CD14-positive monocyte (primary cell): ENCODE results near the gene CLSTN3. TPM values are rescaled to one million over a fixed set of nuclear protein-coding genes. Genes with fewer than 3 reads are reported as not detected.

Experiments
- DNase-seq, 3 donors: peaks; one replicate each; pipeline ENCODE4 v3.0.0-alpha.2; 2011 to 2022
- H2AFZ ChIP-seq: 2 replicates; pipeline ENCODE4 v1.6.0; 2012; ENCODE audit warnings: mild to moderate bottlenecking, low read depth, low read length, inconsistent platforms; ENCODE audit not compliant: insufficient read depth, poor library complexity, severe bottlenecking
- H3K27ac ChIP-seq, 2 donors: 1 replicate in 1 of 2; 2 replicates in 1 of 2; pipeline ENCODE4 v1.5.1; 2012 to 2013; ENCODE audit warnings: low read length in 2 of 2, control low read depth in 1 of 2, inconsistent platforms in 1 of 2, low read depth in 1 of 2, mild to moderate bottlenecking in 1 of 2
- H3K27me3 ChIP-seq, 2 donors: one replicate each; pipeline versions ENCODE4 v1.6.0 to v1.6.1; 2011 to 2013; ENCODE audit warnings: low read length in 2 of 2; ENCODE audit not compliant: control insufficient read depth in 2 of 2, insufficient read depth in 2 of 2
- H3K36me3 ChIP-seq, 2 donors: replicated peaks in 1 of 2; 1 replicate in 1 of 2; 2 replicates in 1 of 2; pipeline versions ENCODE4 v1.5.1 to v1.6.1; 2012 to 2013; ENCODE audit warnings: low read length in 2 of 2, control low read depth in 1 of 2, inconsistent platforms in 1 of 2, mild to moderate bottlenecking in 1 of 2; ENCODE audit not compliant: insufficient read depth in 2 of 2, control insufficient read depth in 1 of 2
- H3K4me1 ChIP-seq, 2 donors: 1 replicate in 1 of 2; 2 replicates in 1 of 2; pipeline versions ENCODE4 v1.5.1 to v1.6.1; 2012 to 2013; ENCODE audit warnings: low read length in 2 of 2, control low read depth in 1 of 2, inconsistent platforms in 1 of 2, mild to moderate bottlenecking in 1 of 2, moderate library complexity in 1 of 2; ENCODE audit not compliant: insufficient read depth in 2 of 2, control insufficient read depth in 1 of 2
- H3K4me2 ChIP-seq: replicated peaks from 2 replicates; pipeline ENCODE3; 2012; ENCODE audit warnings: low read length, moderate library complexity, mild to moderate bottlenecking; ENCODE audit not compliant: poor library complexity, severe bottlenecking; ENCODE audit errors: extremely low read depth
- H3K4me3 ChIP-seq, 3 experiments: fragments of 200-600 bp in 1 of 3; sonication (generic) in 1 of 3; replicated peaks in 1 of 3; 1 replicate in 2 of 3; 2 replicates in 1 of 3; pipeline ENCODE4 v1.5.1; 2011 to 2013; ENCODE audit warnings: low read length in 3 of 3, mild to moderate bottlenecking in 3 of 3, control low read depth in 2 of 3, low read depth in 2 of 3, inconsistent platforms in 1 of 3, moderate library complexity in 1 of 3
- H3K79me2 ChIP-seq: 2 replicates; pipeline ENCODE4 v1.6.0; 2012; ENCODE audit warnings: mild to moderate bottlenecking, control low read depth, inconsistent platforms, low read length, moderate library complexity; ENCODE audit not compliant: insufficient read depth
- H3K9ac ChIP-seq: 2 replicates; pipeline ENCODE4 v1.6.0; 2017; ENCODE audit warnings: low read length, mild to moderate bottlenecking; ENCODE audit not compliant: insufficient read depth, poor library complexity, severe bottlenecking
- H3K9me3 ChIP-seq, 2 donors: replicated peaks in 1 of 2; 1 replicate in 1 of 2; 2 replicates in 1 of 2; pipeline versions ENCODE4 v1.5.1 to v1.6.1; 2012 to 2013; ENCODE audit warnings: low read length in 2 of 2, control low read depth in 1 of 2; ENCODE audit not compliant: control insufficient read depth in 1 of 2, insufficient read depth in 1 of 2
- H4K20me1 ChIP-seq: 2 replicates; pipeline ENCODE4 v1.6.0; 2012; ENCODE audit warnings: mild to moderate bottlenecking, low read length, control low read depth, moderate library complexity; ENCODE audit not compliant: insufficient read depth
- H3K27ac Mint-ChIP-seq, 7 donors: one replicate each; pipeline ENCODE4 v1.8.0; 2020; ENCODE audit warnings: mild to moderate bottlenecking in 7 of 7, mixed read lengths in 7 of 7, moderate library complexity in 6 of 7, inconsistent platforms in 2 of 7
- H3K27me3 Mint-ChIP-seq, 3 donors: one replicate each; pipeline ENCODE4 v1.8.0; 2021 to 2022; ENCODE audit warnings: low read depth in 3 of 3, mild to moderate bottlenecking in 3 of 3, mixed read lengths in 3 of 3, moderate library complexity in 3 of 3, inconsistent platforms in 1 of 3
- H3K36me3 Mint-ChIP-seq, 2 donors: one replicate each; pipeline ENCODE4 v1.8.0; 2020; ENCODE audit warnings: mixed read lengths in 2 of 2, inconsistent platforms in 1 of 2, mild to moderate bottlenecking in 1 of 2
- H3K4me1 Mint-ChIP-seq: one replicate; pipeline ENCODE4 v1.8.0; 2020; ENCODE audit warnings: mild to moderate bottlenecking, mixed read lengths
- H3K4me3 Mint-ChIP-seq, 2 donors: one replicate each; pipeline ENCODE4 v1.8.0; 2020; ENCODE audit warnings: mild to moderate bottlenecking in 2 of 2, mixed read lengths in 2 of 2, moderate library complexity in 1 of 2
- H3K9me3 Mint-ChIP-seq, 7 donors: one replicate each; pipeline ENCODE4 v1.8.0; 2020 to 2022; ENCODE audit warnings: mixed read lengths in 7 of 7, mild to moderate bottlenecking in 6 of 7, moderate library complexity in 6 of 7, inconsistent platforms in 2 of 7
- WGBS: methylation state at CpG from one replicate; pipeline ENCODE4 v1.1.5; 2013; ENCODE audit warnings: missing lambda C conversion rate; ENCODE audit not compliant: insufficient coverage; 5-methylcytosine and 5-hydroxymethylcytosine counted together
- intact Hi-C, 2 donors: fragments of 100-400 bp; cut with micrococcal nuclease; formaldehyde crosslinking; loops; one replicate each; pipeline versions ENCODE4 v1.15.0 to v1.15.1; 2023
- polyA plus RNA-seq, 3 donors: library from polyadenylated mRNA; depleted of rRNA in 1 of 3; unstranded in 2 of 3; stranded (reverse) in 1 of 3; fragments of 300-500 nt in 2 of 3; fragments of >200 nt in 1 of 3; fragmentation: Illumina TruSeq in 2 of 3; gene quantifications; 1 replicate in 2 of 3; 2 replicates in 1 of 3; pipeline ENCODE4 v1.2.3, GENCODE V29; 2012 to 2021
- small RNA-seq: library from RNA; depleted of rRNA; stranded (forward); fragments of <200 nt; gene quantifications from one replicate; pipeline ENCODE3, GENCODE V24; 2012; ENCODE audit warnings: low read depth; ENCODE audit not compliant: insufficient read length
- TF ChIP-seq, protein P1 (sequence below): fragments of 200-600 bp; IDR thresholded peaks from one replicate; pipeline ENCODE4 v1.8.0; 2022; ENCODE audit warnings: antibody characterized with exemption, mild to moderate bottlenecking

Gene CLSTN3
- polyA plus RNA-seq, 3 donors = 13.7 TPM; not detected in 2

DNA sequence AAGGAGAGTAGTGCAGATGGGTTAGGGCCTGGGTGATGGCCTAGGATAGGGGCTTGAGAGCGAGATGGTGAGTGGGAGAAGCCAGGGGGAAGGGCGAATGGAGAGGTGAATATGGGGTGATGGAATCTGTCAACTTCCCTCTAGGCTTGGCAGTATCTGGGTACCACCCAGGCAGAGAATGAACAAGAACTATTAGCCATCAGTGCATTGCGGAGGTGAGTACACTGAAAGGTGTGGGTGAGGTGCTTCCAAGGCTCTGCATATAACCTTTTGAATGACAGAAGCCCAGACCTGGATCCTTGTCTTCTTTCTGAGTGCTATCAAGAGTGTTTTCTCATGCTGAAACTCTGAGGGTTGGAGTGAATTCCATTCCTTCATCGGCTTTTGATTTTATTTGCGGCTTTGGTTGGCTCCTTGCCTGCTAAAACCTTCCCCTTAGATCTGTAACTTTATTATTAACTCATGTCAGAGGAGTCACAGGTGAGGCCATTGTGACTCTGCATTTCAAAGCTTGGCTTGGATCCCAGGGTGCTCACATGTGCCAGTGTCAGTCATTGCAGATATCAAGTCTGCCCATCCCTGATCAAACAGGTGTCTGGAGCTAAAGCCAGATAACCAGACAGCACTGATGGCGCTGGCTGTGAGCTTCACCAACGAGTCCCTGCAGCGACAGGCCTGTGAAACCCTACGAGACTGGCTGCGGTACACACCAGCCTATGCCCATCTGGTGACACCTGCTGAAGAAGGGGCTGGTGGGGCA is 77.9 kb downstream of the CLSTN3 start:
- Histone ChIP-seq H3K79me2 (no peaks in the 10 kb centered on the region), H3K27me3 (no peaks in the 10 kb centered on the region), H3K9ac (no peak overlapping the region), H4K20me1 (no peaks in the 10 kb centered on the region), H3K36me3 (peaks cover 45 to 89% of the 10 kb centered on the region in 2 donors), H3K27ac (no peak overlapping the region), H3K4me2 (no peak overlapping the region), H3K9me3 (peaks cover 0 to 5% of the 10 kb centered on the region in 2 donors), H3K4me1 (no peaks in the 10 kb centered on the region), H3K4me3 (no peak overlapping the region), H2AFZ (no peak overlapping the region)
- intact Hi-C loops = no loop called here
- no peak for DNase-seq
- Mint-ChIP-seq H3K27ac (peak overlapping the region in 1 of 7 donors; percentile 26), H3K4me1 (peaks cover 6% of the 10 kb centered on the region), H3K36me3 (peaks cover 67 to 68% of the 10 kb centered on the region in 2 donors), H3K4me3 (no peak overlapping the region), H3K9me3 (peaks cover 0 to 8% (median 3%) of the 10 kb centered on the region in 7 donors), H3K27me3 (no peaks in the 10 kb centered on the region)
- WGBS = 99% methylated on average over 10 of the region's 10 CpGs
- TF ChIP-seq, protein P1, sequence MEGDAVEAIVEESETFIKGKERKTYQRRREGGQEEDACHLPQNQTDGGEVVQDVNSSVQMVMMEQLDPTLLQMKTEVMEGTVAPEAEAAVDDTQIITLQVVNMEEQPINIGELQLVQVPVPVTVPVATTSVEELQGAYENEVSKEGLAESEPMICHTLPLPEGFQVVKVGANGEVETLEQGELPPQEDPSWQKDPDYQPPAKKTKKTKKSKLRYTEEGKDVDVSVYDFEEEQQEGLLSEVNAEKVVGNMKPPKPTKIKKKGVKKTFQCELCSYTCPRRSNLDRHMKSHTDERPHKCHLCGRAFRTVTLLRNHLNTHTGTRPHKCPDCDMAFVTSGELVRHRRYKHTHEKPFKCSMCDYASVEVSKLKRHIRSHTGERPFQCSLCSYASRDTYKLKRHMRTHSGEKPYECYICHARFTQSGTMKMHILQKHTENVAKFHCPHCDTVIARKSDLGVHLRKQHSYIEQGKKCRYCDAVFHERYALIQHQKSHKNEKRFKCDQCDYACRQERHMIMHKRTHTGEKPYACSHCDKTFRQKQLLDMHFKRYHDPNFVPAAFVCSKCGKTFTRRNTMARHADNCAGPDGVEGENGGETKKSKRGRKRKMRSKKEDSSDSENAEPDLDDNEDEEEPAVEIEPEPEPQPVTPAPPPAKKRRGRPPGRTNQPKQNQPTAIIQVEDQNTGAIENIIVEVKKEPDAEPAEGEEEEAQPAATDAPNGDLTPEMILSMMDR = no peak

Small RNA genes within 50 kb of the gene (small RNA-seq; reads per million reads assigned to genes)
- gene RNU6-485P = not detected

Other genes with a start within 250 kb of the CLSTN3 start
- 1 to 10 TPM; 4.9 to 6.8 (median 5.1) TPM for gene LRRC23, start 225.5 kb upstream of the CLSTN3 start, polyA plus RNA-seq
- gene ENO2, start 215.8 kb upstream of the CLSTN3 start, polyA plus RNA-seq = under 1 TPM; 0.09 to 0.43 (median 0.19) TPM
- 10 to 100 TPM in 1 of 3 donors, under 1 TPM in 1, not detected in 1; 0.40 to 10.6 TPM for gene ATN1, start 202.4 kb upstream of the CLSTN3 start, polyA plus RNA-seq
- gene RNU7-1, start 186.6 kb upstream of the CLSTN3 start, polyA plus RNA-seq = not detected
- 10 to 100 TPM; 19.1 to 59.2 (median 24.2) TPM for gene C12orf57, start 186.3 kb upstream of the CLSTN3 start, polyA plus RNA-seq
- gene PTPN6, start 179.0 kb upstream of the CLSTN3 start, polyA plus RNA-seq = 100 to 1,000 TPM; 449 to 764 (median 562) TPM
- 100 to 1,000 TPM in 1 of 3 donors, 10 to 100 TPM in 2; 90.6 to 158 (median 91.9) TPM for gene PHB2, start 159.7 kb upstream of the CLSTN3 start, polyA plus RNA-seq
- 10 to 100 TPM in 2 of 3 donors, 1 to 10 TPM in 1; 9.8 to 35.3 (median 33.1) TPM for gene EMG1, start 159.5 kb upstream of the CLSTN3 start, polyA plus RNA-seq
- gene LPCAT3, start 111.9 kb upstream of the CLSTN3 start, polyA plus RNA-seq = 10 to 100 TPM; 50.9 to 62.7 (median 54.1) TPM
- under 1 TPM in 1 of 3 donors, not detected in 2; 1.00 TPM for gene C1S, start 69.7 kb upstream of the CLSTN3 start, polyA plus RNA-seq
- gene C1R, start 37.9 kb upstream of the CLSTN3 start, polyA plus RNA-seq = under 1 TPM in 2 of 3 donors, not detected in 1; 0.14 to 0.88 TPM
- 10 to 100 TPM in 1 of 3 donors, 1 to 10 TPM in 2; 4.8 to 27.9 (median 5.6) TPM for gene C1RL, start 21.2 kb upstream of the CLSTN3 start, polyA plus RNA-seq
- not detected for gene RBP5, start 1.5 kb upstream of the CLSTN3 start, polyA plus RNA-seq
- gene PEX5, start 59.3 kb downstream of the CLSTN3 start, polyA plus RNA-seq = 10 to 100 TPM in 1 of 3 donors, 1 to 10 TPM in 2; 4.3 to 11.3 (median 7.1) TPM
- not detected for gene ACSM4, start 173.7 kb downstream of the CLSTN3 start, polyA plus RNA-seq